Stimulated activated CD8-positive, alpha-beta memory T cell treated with anti-CD3 and anti-CD28 coated beads, Interleukin-12 subunit alpha, Interleukin-12 subunit beta, amount 100 ng/mL, for 24 hours (primary cell): ENCODE results near the gene OSBPL2.

Experiments used
- DNase-seq: peaks from one replicate; pipeline ENCODE4 v3.0.0-alpha.2; 2020; ENCODE audit errors: extremely low read depth

Gene OSBPL2

DNA sequence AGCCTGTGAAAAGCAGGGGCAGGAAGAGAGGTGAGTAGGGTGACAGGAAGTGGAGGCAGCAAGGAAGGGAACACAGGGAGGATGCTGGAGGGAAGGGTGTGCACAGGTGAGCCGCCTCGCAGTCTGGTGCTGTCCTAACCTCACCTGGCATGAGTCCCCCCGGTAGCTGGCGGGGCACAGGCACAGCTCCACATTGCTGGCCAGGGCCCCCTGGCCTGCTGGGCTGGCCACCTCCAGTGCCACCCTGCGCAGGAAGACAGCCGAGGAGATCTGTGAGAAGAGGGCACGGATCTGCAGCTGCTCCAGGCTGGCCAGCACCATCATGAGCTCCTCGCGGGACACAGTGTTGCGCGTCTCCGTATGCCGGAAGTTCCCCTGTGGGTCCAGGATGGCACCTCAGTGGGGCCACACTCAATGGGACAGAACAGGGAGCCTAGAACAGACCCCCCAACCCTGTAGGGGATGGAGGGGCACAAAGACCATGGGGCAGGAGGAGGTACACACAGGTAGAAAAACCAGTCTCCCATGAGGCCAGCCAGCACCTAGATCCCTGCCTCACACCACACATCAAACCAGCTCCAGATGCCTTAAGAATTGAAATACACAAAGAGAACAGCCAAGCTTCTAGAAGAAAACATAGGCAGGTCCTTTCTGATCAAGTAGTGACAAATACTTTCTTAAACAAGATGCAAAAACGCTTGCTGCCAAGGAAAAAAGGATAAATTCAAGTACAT is 87.0 kb downstream of the OSBPL2 start:
- DNase-seq = no peak

DNA sequence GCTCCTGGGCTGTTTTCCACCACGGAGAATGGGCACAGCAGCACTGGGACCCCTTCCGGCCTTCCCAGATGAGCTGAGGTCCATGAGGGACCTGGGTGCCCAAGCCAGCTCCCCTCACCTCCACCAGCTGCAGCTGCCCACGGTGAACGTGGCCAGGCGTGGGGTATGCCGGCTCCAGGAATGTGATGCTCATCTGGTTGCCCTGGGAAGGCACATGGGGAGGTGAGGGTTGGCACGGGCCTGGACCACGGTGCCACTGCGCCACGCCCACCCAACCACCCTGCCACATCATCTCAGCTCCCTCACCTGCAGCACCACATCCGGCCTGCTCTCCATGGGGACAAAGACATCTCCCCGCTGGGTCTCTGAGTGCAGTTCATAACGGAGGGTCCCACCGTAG is 88.2 kb downstream of the OSBPL2 start:
- DNase-seq = no peak

- no peak for DNase-seq
Measured at GRCh38 chr20:62326959-62327725, 88.8 kb downstream of the OSBPL2 start.

GRCh38 chr20:62327726-62328495 is 89.6 kb downstream of the OSBPL2 start:
- DNase-seq = no peak

GRCh38 chr20:62328684-62329388 is 90.5 kb downstream of the OSBPL2 start:
- DNase-seq = no peak

DNA sequence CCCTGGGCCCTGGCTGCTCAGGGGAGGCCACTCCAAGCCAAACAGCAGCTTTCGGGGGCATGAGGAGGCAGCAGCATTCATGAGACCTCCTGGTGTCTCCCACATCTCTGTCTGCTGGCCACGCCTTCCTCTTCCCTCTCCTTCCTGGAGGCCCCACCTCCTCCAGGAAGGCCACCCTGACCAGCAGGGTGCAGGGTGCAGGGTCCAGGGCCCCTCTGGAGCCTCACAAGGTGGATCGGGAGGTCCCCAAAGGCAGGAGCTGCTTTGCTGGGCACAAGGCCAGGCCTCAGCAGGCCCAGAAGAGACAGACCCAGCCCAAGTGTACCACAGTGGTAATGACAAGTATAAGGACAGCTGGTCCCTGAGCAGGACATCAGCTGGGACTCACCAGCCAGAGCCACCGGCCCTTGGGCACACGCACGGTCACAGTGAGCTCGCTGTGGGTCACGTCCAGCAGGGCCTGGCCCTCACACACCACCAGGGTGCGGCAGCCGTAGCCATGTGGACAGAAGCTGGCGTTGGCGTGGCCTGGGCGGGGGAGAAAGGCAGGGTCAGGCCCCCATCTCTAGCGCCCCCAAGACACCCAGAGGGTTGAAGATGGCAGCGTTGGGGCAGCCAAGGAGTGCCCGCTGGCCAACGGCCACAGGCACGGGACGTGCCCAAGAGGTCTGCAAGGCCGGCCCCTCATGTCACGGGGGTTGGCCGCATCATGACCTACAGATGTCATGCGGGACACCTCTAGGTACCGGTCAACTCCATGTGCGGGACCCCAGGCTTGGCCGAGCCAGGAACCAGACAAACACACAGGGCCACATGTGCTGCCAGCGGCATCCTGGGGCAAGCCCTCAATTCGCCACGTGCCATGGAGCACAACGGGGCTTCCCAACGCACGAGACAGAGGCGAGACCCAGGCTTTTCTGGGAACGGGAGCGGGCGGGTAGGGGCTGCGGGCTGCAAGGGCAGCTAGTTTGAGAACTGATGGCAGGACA is 91.4 kb downstream of the OSBPL2 start:
- no peak for DNase-seq

DNA sequence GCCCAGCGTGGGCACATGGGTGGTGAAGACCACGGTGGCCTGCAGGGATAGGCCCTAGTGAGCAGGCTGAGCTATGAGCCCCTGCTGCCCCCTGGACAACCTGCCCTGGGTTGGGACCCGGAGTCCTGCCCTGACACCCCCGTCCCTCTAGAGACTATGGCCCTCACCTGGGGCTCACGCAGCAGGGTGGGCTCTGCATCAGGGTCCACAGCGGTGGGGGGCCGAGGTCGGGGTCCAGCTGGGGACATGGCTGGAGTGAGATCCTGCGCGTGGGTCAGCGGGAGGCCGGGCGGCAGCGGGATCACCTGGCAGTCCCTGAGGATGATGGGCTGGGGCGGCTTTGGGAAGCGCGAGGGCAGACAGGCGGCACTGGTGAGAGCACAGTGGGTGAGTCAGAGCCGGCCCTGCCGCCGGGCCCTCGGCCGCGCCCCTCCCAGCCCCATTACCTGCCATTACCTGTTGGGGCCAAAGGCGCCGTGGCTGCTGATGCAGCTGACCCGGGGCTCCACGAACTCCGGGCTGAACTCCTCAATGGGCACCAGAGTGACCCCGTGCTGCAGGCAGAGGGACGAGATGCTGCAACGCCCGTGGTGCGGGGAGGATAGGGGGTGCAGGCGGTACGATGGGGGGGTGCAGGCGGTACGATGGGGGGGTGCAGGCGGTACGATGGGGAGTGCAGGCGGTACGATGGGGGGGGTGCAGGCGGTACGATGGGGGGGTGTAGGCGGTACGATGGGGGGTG is 92.4 kb downstream of the OSBPL2 start:
- DNase-seq = no peak

GRCh38 chr20:62331347-62331746 is 93.0 kb downstream of the OSBPL2 start:
- no peak for DNase-seq

- DNase-seq = no peak
Measured at GRCh38 chr20:62332421-62332820, 94.1 kb downstream of the OSBPL2 start.

- DNase-seq = no peak
Measured at GRCh38 chr20:62332989-62333819, 94.9 kb downstream of the OSBPL2 start.

DNA sequence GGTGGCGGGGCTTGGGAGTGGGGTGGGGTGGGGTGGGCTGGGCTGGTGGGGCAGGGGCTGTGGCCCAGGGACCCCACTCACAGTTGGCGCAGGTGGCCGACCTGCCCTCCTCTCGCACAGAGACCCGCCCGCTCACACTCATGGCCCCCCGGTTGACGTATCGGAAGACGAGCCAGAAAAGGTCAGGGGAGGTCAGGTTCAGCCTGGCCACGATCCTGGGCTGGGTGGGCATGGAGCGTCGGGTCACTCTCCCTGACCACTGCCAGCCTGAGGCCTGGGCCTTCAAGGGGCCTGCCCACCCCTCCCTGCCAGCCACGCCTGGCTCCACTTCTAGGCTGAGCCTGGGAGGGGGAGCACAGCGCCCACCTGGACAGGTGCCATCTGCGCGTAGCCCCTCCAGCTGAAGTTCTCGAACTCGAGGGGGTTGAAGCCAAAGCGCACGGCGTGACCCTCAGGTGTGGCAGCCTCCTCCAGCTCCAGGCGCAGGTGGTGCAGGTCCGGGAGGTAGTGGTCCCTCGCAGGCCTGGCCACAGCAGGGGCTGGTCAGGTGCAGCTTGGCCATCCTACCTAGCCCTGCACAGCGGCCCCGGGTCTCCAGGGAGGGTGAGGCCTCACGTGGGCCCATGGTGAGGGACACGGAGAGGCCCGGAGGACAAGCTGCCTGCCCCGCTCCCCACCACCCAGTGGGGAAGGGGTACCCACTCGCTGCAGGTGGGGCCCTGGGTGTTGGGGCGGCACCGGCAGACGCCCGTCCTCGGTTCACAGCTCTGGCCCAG is 95.7 kb downstream of the OSBPL2 start:
- DNase-seq = no peak

GRCh38 chr20:62334881-62335280 is 96.6 kb downstream of the OSBPL2 start:
- no peak for DNase-seq

DNA sequence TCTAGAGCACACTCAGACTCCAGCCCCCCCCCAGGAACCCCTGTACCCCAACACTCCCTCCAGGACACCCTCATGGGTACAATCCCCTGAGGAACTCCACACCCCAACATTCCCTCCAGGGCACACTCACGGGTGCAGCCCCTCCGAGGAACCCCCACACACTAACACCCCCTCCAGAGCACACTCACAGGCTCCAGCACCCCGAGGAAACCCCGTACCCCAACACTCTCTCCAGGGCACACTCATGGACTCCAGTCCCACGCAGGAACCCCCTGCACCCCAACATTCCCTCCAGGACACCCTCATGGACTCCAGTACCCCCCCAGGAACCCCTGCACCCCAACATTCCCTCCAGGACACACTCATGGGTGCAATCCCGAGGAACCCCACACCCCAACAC is 97.2 kb downstream of the OSBPL2 start:
- no peak for DNase-seq

DNA sequence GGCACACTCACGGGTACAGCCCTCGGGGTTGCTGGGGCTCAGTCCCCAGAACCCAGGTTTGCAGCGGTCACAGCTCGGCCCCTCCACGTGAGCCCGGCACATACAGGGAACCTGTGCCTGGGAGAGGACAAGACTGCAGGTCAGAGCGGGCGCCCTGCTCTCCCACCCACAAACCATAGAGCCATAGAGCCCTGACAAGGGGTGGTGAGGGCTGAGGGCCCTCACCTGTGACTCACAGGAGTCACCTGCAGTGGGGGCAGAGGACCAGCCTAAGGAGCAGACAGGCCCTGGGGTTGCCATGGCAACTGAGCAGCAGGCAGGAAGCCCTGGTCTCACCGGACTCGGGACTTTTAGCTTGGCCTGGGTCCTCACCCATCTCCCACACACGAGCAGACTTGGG is 98.0 kb downstream of the OSBPL2 start:
- no peak for DNase-seq

GRCh38 chr20:62336775-62337557 is 98.6 kb downstream of the OSBPL2 start:
- no peak for DNase-seq

DNA sequence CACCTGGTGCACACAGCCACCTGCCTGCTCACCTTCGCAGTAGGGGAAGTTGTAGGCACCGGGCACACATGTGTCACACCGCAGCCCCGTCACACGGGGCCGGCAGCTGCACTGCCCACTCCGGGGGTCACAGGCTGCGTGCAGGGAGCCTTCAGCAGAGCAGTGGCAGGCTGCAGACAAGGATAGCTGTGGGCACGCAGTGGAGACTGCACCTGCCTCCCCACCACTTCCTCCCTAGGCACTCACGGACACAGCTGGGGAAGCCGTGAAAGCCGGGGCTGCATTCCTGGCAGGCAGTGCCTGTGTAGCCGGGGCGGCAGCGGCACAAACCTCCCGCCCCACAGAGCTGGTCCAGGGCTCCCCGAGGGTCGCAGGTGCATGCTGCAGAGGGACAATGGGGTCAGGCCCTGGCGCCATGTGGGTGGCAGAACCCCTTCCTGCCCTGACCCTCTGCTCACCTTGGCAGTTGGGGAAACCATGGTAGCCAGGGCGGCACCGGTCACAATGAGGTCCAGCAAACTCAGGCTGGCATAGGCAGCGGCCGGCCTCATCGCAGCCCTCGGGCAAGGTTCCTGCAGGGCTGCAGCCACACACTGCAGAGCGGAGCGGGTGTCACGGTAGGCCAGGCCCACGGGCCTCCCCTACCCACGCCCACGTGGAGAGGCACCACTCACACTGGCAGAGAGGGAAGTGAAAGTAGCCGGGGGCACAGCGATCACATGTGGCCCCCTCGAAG is 99.4 kb downstream of the OSBPL2 start:
- no peak for DNase-seq

GRCh38 chr20:62338294-62338620 is 99.9 kb downstream of the OSBPL2 start:
- no peak for DNase-seq
